Coronary artery (tissue), 2 donors: ENCODE measurements around the gene DCANP1.
A peak's percentile ranks its signal among the peaks of the same experiment; 100 is the strongest.

Experiments used
- DNase-seq: peaks from one replicate; pipeline ENCODE4 v3.0.0-alpha.2; 2017; ENCODE audit warnings: low spot score
- H3K27ac ChIP-seq, 2 donors: fragments of 200-600 bp; sonication (generic); one replicate each; pipeline ENCODE4 v1.5.1; 2016 to 2019
- H3K4me3 ChIP-seq: fragments of 200-600 bp; sonication (generic); 2 replicates; pipeline ENCODE4 v1.5.1; 2016; ENCODE audit warnings: mild to moderate bottlenecking, moderate library complexity
- TF ChIP-seq, protein P1 (sequence below): fragments of 200-600 bp; sonication (generic); IDR thresholded peaks from one replicate; pipeline ENCODE4 v1.5.1; 2019; ENCODE audit warnings: antibody characterized with exemption

Gene DCANP1

GRCh38 chr5:135397084-135397483 lies 50.1 kb downstream of the DCANP1 start:
- H3K4me3 ChIP-seq = peak overlapping the region; percentile 91
- TF ChIP-seq, protein P1, sequence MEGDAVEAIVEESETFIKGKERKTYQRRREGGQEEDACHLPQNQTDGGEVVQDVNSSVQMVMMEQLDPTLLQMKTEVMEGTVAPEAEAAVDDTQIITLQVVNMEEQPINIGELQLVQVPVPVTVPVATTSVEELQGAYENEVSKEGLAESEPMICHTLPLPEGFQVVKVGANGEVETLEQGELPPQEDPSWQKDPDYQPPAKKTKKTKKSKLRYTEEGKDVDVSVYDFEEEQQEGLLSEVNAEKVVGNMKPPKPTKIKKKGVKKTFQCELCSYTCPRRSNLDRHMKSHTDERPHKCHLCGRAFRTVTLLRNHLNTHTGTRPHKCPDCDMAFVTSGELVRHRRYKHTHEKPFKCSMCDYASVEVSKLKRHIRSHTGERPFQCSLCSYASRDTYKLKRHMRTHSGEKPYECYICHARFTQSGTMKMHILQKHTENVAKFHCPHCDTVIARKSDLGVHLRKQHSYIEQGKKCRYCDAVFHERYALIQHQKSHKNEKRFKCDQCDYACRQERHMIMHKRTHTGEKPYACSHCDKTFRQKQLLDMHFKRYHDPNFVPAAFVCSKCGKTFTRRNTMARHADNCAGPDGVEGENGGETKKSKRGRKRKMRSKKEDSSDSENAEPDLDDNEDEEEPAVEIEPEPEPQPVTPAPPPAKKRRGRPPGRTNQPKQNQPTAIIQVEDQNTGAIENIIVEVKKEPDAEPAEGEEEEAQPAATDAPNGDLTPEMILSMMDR = no peak
- DNase-seq = no peak
- H3K27ac ChIP-seq = no peak overlapping the region

GRCh38 chr5:135396459-135397055 lies 50.6 kb downstream of the DCANP1 start:
- Histone ChIP-seq H3K4me3 (no peak overlapping the region), H3K27ac (no peak overlapping the region)
- TF ChIP-seq, protein P1 = no peak
- no peak for DNase-seq

- TF ChIP-seq, protein P1 = no peak
- Histone ChIP-seq H3K4me3 (no peak overlapping the region), H3K27ac (no peak overlapping the region)
- no peak for DNase-seq
These were observed 51.3 kb downstream of the DCANP1 start for GRCh38 chr5:135395866-135396265.

GRCh38 chr5:135395451-135395850 lies 51.7 kb downstream of the DCANP1 start:
- H3K4me3 ChIP-seq = no peak overlapping the region
- no peak for DNase-seq
- H3K27ac ChIP-seq = no peak overlapping the region
- TF ChIP-seq, protein P1 = no peak
